EH (cell line): ENCODE data around the gene CLGN.
"Not testable (repeated sequence)": the region's sequence is repeated elsewhere in the genome, so short reads cannot be mapped to it uniquely, and the experiment has no call there.

Source experiments
- DNase-seq: peaks from one replicate; pipeline ENCODE4 v3.0.0-alpha.2; 2015; ENCODE audit warnings: low read depth

Gene CLGN

GRCh38 chr4:140427106-140427918 is at the start of gene CLGN:
Gene CLGN (minus strand): TSS chr4:140427648. CDS start chr4:140413078, 14,570 bp downstream.
- peak; percentile 38 for DNase-seq

GRCh38 chr4:140472156-140472555 is 44.7 kb upstream of the CLGN start:
- no peak for DNase-seq

- DNase-seq = no peak
These were observed 42.6 kb upstream of the CLGN start for GRCh38 chr4:140469791-140470733.

- DNase-seq = no peak
These were observed 38.7 kb upstream of the CLGN start for GRCh38 chr4:140466146-140466545.

- no peak for DNase-seq
These were observed 36.2 kb upstream of the CLGN start for GRCh38 chr4:140463614-140464013.

DNA sequence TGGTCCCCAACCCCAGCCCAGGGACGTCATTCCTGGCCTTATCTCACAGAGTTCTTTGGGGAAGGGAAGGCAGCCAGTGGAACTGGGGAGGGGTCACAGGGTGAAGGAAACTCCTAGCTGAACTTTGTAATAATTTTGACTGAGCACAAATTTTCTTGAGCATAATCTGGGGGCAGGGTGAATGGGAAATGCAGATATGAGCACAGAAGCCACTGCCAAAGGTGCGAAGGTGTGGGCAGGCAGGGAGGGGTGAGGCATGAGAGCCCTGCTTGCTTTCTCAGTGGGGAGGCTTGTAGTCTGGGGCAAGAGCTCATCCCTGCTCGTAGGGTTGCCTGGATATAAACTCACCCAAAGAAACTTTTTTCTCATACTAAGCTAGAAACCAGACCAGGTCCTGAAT is 35.7 kb upstream of the CLGN start:
- DNase-seq = no peak

GRCh38 chr4:140450352-140450751 is 22.9 kb upstream of the CLGN start:
- no peak for DNase-seq

DNA sequence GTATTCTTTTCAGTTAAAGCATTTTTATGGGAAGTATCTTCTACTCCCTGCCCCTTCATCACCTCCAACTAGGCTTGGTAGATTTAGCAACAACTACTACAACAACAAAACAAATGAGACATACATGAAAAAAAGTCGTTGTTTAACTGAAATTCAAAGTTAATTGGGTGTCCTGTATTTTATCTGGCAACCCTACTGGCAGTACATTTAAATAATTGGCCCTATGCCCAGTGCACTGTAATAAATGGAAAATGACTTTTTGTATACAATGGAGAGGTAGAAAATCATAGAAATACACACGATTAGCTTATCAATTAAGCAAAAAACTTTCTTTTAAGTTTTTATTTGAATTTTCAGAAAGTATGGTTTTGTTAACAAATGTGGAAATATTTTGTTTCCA is 21.4 kb upstream of the CLGN start:
- DNase-seq = peak; percentile 3

- DNase-seq = no peak
These were observed 20.7 kb upstream of the CLGN start for GRCh38 chr4:140448162-140448561.

- not testable (repeated sequence) for DNase-seq
These were observed 16.9 kb upstream of the CLGN start for GRCh38 chr4:140444347-140444746.

- no peak for DNase-seq
These were observed 12.2 kb upstream of the CLGN start for GRCh38 chr4:140439644-140440142.

GRCh38 chr4:140427919-140428471 is 547 bp upstream of the CLGN start:
- DNase-seq = no peak

- DNase-seq = no peak
These were observed 790 bp downstream of the CLGN start for GRCh38 chr4:140426610-140427105.

GRCh38 chr4:140423106-140423505 is 4.3 kb downstream of the CLGN start:
- no peak for DNase-seq

DNA sequence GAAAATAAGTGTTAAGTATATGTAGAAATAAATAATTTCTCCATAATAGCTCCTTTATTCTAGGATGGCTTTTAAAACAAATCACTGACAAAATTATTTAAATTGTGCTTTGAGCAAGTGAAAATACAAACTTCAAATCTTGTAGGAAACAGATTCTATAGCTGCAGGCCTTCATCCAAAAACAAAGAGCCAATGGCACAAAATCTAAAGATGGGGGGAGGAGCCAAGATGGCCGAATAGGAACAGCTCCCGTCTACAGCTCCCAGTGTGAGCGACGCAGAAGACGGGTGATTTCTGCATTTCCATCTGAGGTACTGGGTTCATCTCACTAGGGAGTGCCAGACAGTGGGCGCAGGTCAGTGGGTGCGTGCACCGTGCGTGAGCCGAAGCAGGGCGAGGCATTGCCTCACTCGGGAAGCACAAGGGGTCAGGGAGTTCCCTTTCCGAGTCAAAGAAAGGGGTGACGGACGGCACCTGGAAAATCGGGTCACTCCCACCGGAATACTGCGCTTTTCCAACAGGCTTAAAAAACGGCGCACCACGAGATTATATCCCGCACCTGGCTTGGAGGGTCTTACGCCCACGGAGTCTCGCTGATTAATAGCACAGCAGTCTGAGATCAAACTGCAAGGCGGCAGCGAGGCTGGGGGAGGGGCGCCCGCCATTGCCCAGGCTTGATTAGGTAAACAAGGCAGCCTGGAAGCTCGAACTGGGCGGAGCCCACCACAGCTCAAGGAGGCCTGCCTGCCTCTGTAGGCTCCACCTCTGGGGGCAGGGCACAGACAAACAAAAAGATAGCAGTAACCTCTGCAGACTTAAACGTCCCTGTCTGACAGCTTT is 14.1 kb downstream of the CLGN start:
- DNase-seq = not testable (repeated sequence)

DNA sequence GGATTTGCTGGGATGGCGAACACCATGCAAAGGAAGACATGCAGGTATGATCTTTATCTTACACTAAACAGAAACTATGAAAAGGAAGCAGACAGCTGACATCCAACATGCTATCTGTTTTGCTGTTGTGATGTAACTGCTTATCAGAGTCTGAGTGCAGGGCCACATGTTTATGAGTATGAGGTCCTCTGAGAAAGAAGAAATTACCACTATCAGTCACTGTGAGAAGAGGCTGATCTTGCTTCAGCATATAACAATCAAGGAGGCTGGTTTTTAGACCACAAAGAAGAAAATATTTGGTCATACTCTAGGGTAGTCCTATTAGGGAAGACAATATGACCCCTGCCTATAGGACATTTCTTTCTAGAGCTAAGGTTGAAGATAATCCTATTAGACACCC is 18.5 kb downstream of the CLGN start:
- DNase-seq = no peak

- no peak for DNase-seq
These were observed 21.2 kb downstream of the CLGN start for GRCh38 chr4:140406292-140406691.

GRCh38 chr4:140400111-140400510 is 27.3 kb downstream of the CLGN start:
- DNase-seq = no peak

GRCh38 chr4:140395668-140396067 is 31.8 kb downstream of the CLGN start:
- DNase-seq = no peak

DNA sequence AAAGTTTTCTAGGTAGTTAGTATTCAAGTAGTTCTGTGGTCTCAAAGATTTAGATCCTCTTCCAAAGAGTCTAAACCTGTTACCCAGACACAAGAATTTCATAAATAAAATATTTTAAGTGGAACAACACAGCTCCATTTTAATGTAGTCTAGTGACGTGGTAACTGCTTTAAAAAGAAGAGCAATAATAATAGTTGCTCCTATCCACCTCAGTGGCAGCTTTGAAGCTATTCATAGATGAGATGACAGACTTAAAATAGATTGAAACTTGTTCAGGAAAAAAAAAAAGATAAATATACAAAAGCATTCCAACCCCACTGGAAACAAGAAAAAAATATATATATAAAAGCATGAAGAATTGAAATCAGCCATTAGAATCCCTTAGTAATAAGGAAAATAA is 39.4 kb downstream of the CLGN start:
- DNase-seq = no peak

- DNase-seq = no peak
These were observed 44.7 kb downstream of the CLGN start for GRCh38 chr4:140382732-140383131.
